ENCODE data around the gene ARMC7.
"Not testable (repeated sequence)": the region's sequence is repeated elsewhere in the genome, so short reads cannot be mapped to it uniquely, and the experiment has no call there.

Gene ARMC7

GRCh38 chr17:75130059-75130631, 20.4 kb downstream of the ARMC7 start:
- DNase-seq, result no peak

- peak in 4 of 14 donors; percentile 28 to 87 (median 44) for DNase-seq
Observed at GRCh38 chr17:75130632-75131277, 21.0 kb downstream of the ARMC7 start.

GRCh38 chr17:75131278-75132017, 21.7 kb downstream of the ARMC7 start, which contains the start of gene NT5C:
TSS of gene NT5C (minus strand) at chr17:75131742. CDS start at chr17:75131707, 35 bp downstream.
- DNase-seq, result peak in 13 of 14 donors; percentile 19 to 88 (median 52)

GRCh38 chr17:75132018-75133000, 22.5 kb downstream of the ARMC7 start:
- DNase-seq, result not testable (repeated sequence)

GRCh38 chr17:75133001-75133400, 23.2 kb downstream of the ARMC7 start:
- DNase-seq, result no peak

- DNase-seq, result not testable (repeated sequence)
Observed at GRCh38 chr17:75133607-75134347, 24.0 kb downstream of the ARMC7 start.

GRCh38 chr17:75135452-75135851, 25.7 kb downstream of the ARMC7 start:
- no peak for DNase-seq

- no peak for DNase-seq
Observed at GRCh38 chr17:75135946-75136345, 26.2 kb downstream of the ARMC7 start.

GRCh38 chr17:75137762-75138161, 28.0 kb downstream of the ARMC7 start:
- DNase-seq, result not testable (repeated sequence)

- no peak for DNase-seq
Observed at GRCh38 chr17:75138519-75138918, 28.8 kb downstream of the ARMC7 start.

- DNase-seq, result no peak
Observed at GRCh38 chr17:75142236-75142971, 32.6 kb downstream of the ARMC7 start.

- DNase-seq, result no peak
Observed at GRCh38 chr17:75144816-75145512, 35.2 kb downstream of the ARMC7 start.

GRCh38 chr17:75146592-75146991, 36.8 kb downstream of the ARMC7 start:
- no peak for DNase-seq

GRCh38 chr17:75147878-75148546, 38.2 kb downstream of the ARMC7 start:
- no peak for DNase-seq

- DNase-seq, result peak in 1 of 14 donors; percentile 33
Observed at GRCh38 chr17:75151930-75152329, 42.2 kb downstream of the ARMC7 start.

GRCh38 chr17:75152523-75152921, 42.8 kb downstream of the ARMC7 start:
- DNase-seq, result no peak

- DNase-seq, result peak in 2 of 14 donors; percentile 7 to 61
Observed at GRCh38 chr17:75152922-75153779, 43.4 kb downstream of the ARMC7 start.

GRCh38 chr17:75153780-75154194, 44.0 kb downstream of the ARMC7 start:
- DNase-seq, result peak in 3 of 14 donors; percentile 27 to 45 (median 41)

Measured in C1 segment of cervical spinal cord (tissue), 14 donors.